GM19468 (cell line): ENCODE data around the gene CES4A.
"Not testable (repeated sequence)": the region's sequence is repeated elsewhere in the genome, so short reads cannot be mapped to it uniquely, and the experiment has no call there.

Experiments
- ATAC-seq: cut with Tn5 transposase; IDR thresholded peaks from one replicate; pipeline ENCODE4 v1.9.1; 2021; ENCODE audit warnings: mild to moderate bottlenecking, moderate library complexity, moderate number of reproducible peaks; ENCODE audit not compliant: unreplicated experiment; ENCODE audit errors: extremely low read depth

Gene CES4A

GRCh38 chr16:66979011-66979717 is 9.2 kb upstream of the CES4A start:
- no peak for ATAC-seq

GRCh38 chr16:66983033-66983432 is 5.4 kb upstream of the CES4A start:
- ATAC-seq: no peak

DNA sequence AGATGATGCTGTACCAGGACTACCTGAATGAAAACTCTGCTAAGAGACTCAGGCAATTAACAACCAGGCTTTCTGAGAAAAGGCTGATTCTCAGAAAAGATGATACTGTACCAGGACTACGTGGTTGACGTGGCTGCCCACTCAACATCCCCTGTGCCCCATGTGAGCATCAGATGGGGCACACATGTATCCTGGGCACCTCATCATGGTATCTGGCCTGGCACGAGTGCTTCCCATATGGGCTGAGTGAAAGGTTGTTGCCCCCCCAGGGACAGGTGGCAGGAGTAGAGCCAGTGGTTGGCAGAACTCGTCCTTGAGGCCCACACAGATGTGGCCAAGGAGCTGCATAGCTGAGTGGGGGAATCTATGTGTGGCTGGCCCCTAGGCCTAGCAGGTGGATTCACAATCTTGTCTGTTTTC is 3.5 kb upstream of the CES4A start:
- ATAC-seq: no peak

GRCh38 chr16:66986559-66986958 is 1.8 kb upstream of the CES4A start:
- ATAC-seq: no peak

DNA sequence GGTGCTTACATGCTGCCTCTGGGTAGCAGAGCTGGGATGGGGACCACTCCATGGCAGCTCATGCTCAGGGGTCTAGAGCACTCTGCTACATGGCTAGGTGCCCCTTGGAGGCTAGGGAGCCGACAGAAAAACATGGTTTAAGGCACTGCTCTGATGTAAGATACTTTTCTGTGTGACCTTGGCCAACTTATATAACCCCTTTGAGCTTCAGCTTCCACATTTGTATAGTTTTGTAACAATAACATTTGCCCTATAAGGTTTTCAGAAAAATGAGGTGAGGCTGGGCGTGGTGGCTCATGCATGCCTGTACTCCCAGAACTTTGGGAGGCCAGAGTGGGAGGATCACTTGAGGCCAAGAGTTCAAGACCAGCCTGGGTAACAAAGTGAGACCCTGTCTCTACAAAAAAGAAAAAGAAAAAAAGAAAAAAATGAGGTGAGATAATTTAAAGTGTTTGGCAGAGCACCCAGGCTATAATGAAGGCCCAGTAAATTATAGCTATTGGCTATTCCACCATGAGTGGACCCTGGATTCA is 3.2 kb downstream of the CES4A start:
- no peak for ATAC-seq

- ATAC-seq: not testable (repeated sequence)
Observed at GRCh38 chr16:66993558-66993957, 5.2 kb downstream of the CES4A start.

- no peak for ATAC-seq
Observed at GRCh38 chr16:66996324-66996982, 8.1 kb downstream of the CES4A start.

DNA sequence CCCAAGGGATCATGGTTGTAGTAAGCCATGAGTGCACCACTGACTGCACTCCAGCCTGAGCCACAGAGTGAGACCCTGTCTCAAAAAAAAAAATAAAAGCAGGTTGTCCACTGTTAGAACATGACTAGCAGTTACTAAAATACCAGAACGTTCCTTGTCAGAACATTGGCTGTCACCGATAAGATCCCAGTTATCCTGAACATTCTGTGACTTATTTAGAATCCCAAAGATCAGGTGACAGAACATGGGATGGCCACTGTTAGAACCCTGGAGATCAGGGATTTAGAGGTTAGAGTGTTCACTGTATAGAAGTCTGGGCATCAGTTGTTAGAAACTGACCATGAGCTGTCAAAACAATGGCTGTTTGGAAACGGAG is 8.6 kb downstream of the CES4A start:
- no peak for ATAC-seq

DNA sequence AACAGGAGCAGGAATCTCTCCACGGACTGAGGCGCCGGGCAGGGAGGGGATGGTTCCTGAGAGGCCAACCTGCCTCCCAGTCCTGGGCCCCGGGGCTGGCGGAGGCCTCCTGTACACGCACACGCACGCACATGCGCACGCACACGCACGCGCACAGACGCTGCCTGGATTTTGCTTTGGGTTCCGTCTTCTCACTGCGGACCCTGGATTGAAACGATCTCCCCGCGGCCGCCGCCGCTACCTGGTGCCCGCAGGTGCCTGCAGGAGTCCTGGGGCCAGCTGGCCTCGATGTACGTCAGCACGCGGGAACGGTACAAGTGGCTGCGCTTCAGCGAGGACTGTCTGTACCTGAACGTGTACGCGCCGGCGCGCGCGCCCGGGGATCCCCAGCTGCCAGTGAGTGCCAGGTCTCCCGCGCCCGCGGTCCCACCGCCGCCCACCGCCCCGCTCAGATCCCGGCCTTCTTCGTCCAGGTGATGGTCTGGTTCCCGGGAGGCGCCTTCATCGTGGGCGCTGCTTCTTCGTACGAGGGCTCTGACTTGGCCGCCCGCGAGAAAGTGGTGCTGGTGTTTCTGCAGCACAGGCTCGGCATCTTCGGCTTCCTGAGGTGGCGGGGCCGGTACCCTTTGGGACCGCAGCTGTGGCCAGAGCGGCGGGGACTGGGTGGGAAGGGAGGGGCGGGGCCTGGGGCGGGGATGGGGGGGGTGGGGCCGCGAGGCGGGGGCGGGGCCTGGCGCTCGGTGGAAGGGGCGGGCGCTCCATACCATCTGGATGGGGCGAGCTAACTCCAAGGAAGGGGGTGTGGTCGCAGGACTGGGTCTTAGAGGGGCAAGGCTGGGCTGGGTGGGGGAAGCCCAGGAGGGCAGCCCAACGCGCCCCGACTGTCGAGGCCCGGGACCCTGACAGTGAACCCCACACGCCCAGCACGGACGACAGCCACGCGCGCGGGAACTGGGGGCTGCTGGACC is 12.3 kb downstream of the CES4A start:
- no peak for ATAC-seq

- ATAC-seq: no peak
Observed at GRCh38 chr16:67001726-67002125, 13.3 kb downstream of the CES4A start.

DNA sequence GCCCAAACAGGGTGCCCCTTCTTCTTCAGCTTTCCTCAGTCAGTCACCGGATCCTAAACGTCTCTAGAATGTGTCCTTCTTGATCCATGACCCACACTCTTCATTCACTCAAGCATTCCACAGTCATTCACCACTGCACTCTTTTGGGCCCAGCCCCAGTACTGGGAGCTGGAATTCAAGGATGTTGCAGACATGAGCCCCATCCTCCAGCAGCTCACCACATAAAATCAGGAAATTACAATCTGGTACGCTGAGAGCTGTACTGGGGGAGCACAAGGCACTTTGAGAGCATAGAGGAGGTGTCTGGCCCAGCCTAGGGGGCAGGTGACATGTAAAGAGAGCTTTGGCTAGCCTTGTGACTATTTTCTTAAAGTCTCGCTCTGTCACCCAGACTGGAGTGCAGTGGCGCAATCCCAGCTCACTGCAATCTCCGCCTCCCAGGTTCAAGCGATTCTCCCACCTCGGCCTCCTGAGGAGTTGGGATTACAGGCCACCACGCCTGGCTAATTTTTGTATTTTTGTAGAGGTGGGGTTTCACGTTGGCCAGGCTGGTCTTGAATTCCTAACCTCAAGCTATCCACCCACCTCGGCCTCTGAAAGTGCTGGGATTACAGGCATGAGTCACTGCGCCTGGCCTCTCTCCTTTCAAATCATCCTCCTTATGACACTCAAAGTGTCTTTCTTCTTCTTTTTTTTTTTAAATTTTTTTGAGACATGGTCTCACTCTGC is 18.7 kb downstream of the CES4A start:
- no peak for ATAC-seq

DNA sequence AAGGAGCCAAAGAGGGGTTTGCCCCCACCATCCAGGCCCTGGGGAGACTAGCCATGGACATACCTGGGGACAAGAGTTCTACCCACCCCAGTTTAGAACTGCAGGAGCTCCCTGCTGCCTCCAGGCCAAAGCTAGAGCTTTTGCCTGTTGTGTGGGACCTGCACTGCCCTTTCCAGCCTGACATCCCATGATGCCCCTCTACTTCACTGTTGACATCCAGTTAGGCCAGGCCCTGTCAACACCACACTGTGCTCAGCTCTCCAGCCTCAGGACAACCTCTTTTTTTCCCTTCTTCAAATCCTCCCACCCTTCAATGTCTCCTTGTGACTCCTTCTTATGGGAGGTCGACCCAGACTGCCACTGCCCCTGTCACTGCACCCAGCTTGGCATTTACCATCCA is 20.8 kb downstream of the CES4A start:
- no peak for ATAC-seq

- ATAC-seq: no peak
Observed at GRCh38 chr16:67011274-67011673, 22.9 kb downstream of the CES4A start.

DNA sequence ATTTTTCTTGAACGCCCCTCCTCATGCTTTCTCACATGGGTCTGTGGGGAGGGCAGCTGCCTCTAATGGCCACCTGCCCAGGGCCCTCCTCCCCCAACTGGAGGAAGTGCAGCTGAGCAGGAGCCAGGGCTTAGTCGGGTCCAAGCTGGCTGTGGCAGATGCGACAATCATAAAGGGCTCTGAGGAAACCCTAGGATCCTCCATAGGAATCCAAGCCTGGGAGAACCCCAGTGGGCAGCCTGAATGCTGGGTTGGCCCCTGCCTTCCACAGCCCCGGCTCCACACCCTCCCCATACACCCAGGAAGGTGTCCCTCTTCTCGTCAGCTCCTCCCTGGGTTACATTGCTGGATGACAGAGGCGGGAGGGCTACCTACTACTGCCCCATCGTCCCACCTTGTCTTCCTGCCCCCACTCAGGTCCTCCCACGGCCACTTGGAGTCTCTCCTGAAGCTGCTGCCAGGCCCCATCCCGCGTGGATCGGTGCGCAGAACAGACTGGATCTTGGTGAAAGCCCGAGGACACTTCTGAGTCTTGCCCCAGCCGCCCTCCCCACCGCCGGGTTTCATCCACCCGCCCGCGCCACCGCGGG is 24.9 kb downstream of the CES4A start:
- ATAC-seq: no peak

GRCh38 chr16:67013823-67014633 is 25.6 kb downstream of the CES4A start:
- ATAC-seq: no peak

DNA sequence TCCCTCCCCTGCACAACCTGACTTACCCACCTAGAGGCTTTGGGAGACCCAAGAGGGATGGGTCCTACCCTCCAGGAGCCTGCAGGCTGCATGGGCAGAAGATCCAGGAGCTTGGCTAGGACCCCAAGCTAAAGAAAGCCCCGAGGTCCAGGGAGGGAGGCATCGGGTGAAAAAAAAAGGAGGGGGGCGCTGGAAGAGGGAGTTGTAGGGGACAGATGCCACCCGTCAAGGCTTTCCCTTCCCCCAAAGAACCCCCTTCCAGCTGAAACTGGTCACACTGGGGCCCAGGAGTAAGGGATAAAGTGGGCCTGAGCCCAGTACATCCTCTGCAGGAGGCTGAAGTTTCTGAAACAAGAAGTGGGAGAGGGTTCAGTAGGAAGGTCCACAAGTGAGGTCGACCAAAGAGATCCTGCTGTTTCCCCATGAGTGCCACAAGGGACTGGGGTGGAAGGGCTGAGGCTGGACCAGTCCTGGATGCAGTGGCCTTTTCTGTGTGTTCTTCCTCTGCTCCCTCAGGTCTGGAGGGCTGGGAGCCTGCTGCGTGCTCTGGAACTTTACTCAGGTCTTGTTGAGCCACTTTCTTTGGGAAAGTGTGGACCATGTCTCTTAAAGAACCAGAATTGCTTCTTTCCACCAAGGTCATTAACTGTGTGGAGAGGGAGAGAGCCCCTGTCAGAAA is 26.4 kb downstream of the CES4A start:
- ATAC-seq: no peak

DNA sequence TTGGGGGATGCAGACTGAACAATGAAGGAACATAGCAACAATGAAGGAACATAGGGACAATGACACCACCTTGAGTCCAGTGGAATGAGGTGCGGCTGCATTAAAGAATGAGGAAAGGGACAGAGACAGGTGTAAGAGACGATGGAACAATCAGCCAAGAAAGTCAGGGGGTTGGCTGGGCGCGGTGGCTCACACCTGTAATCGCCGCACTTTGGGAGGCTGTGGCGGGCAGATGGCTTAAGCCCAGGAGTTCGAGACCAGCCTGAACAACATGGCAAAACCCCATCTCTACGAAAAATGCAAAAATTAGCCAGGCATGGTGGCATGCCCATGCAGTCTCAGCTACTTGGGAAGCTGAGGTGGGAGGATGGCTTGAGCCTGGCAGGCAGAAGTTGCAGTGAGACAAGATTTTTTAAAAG is 26.9 kb downstream of the CES4A start:
- no peak for ATAC-seq

DNA sequence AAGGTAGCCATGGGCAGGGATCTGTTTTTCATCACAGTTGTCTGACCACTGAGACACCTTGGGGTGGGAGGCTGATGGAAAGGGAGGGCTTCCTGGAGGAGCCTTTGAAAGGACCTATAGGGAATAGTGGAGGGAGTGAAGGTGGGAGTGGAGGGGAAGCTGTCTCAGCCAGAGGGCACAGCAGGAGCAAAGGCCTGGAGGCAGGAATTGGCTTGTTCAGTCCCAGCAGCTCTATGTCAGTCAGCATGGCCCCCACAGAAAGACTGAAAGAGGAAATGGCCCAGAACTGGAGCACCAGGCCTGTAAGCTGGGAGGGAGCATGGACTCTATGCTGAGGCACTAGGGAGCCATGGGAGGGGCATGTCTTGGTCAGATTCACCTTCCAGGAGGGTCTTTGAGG is 27.8 kb downstream of the CES4A start:
- ATAC-seq: no peak
